Activated T-helper 1 cell treated with anti-CD3 and anti-CD28 coated beads, Interleukin-12 subunit alpha, Interleukin-12 subunit beta, Interleukin-2, Interleukin-4 antibody, amounts not matched to agents 30 ng/mL and 10 ng/mL and 1 ng/mL, durations not matched to agents 14 hours and 24 hours and 36 hours (primary cell): Measurements from ENCODE around the gene GABRG3. TPM values are rescaled to one million over a fixed set of nuclear protein-coding genes. Genes with fewer than 3 reads are reported as not detected.

ENCODE experiments used
- DNase-seq: peaks from one replicate; pipeline ENCODE4 v3.0.0; 2021; ENCODE audit warnings: low spot score
- H3K27ac Mint-ChIP-seq: one replicate; pipeline ENCODE4 v1.8.0; 2021; ENCODE audit warnings: mild to moderate bottlenecking, mixed read lengths
- H3K27me3 Mint-ChIP-seq: one replicate; pipeline ENCODE4 v1.8.0; 2022; ENCODE audit warnings: mild to moderate bottlenecking, moderate library complexity, mixed read lengths; ENCODE audit not compliant: insufficient read depth
- H3K36me3 Mint-ChIP-seq: one replicate; pipeline ENCODE4 v1.8.0; 2021; ENCODE audit warnings: low read depth, mixed read lengths
- H3K4me1 Mint-ChIP-seq: one replicate; pipeline ENCODE4 v1.8.0; 2021; ENCODE audit warnings: low read depth, mixed read lengths
- H3K4me3 Mint-ChIP-seq: one replicate; pipeline ENCODE4 v1.8.0; 2021; ENCODE audit warnings: mild to moderate bottlenecking, moderate library complexity, mixed read lengths
- H3K9me3 Mint-ChIP-seq: one replicate; pipeline ENCODE4 v1.8.0; 2021; ENCODE audit warnings: mixed read lengths
- intact Hi-C: fragments of 100-400 bp; cut with micrococcal nuclease; formaldehyde crosslinking; loops from one replicate; pipeline ENCODE4 v1.15.1; 2024
- total RNA-seq: library from RNA; stranded (reverse); gene quantifications from 2 replicates; pipeline ENCODE4 v1.2.3, GENCODE V29; 2022

Gene GABRG3
- total RNA-seq, 1 donor from 2014 or later, result not detected

DNA sequence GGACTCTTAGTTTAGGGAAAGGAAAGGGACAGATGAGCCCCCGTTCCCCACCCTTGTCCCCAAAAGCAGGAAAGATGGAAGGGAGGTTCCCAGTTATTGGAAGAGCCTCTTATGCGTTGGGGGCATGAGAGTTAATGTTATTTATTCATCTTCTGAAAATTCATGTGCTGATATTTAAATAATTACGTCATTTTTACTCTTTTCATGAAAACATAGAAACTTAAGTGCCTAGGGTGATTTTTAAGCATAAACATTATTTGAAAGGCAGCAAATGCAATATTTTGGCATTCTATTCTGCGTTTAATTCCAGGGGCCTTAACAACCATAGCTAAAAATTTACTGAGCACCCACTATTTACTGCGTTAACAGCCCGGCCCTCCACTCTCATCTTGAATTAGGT is 48.7 kb downstream of the GABRG3 start:
- intact Hi-C loops, result no loop called here
- no peak for DNase-seq
- Mint-ChIP-seq H3K9me3 (no peaks in the 10 kb centered on the region), H3K4me3 (no peak overlapping the region), H3K27me3 (no peaks in the 10 kb centered on the region), H3K4me1 (no peaks in the 10 kb centered on the region), H3K27ac (no peak overlapping the region), H3K36me3 (no peaks in the 10 kb centered on the region)

DNA sequence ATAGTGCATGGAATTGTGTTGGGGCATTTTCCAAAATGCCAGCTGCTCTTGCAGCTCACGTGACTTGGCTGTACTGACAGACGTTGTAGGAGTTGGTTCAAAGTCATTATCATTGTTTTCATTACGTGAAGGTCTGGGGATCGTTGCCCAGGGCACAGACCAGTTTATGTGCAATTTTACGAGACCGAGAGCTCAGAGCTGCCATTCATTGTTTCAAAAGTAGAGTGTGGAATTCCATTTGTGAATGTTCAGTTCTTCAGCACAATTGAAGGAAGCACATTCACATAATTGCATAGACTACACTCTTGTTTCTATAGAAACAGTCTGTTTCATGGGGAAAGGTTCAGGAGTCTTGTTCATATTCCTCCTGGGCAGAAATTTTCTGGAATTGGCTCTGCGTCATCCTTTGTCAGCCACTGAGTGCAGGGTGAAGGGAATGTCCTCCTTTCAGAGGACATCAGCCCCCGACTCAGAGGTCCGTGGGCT is 54.5 kb downstream of the GABRG3 start:
- H3K36me3 Mint-ChIP-seq, result no peaks in the 10 kb centered on the region
- intact Hi-C loops, result no loop called here
- no peak overlapping the region for H3K4me3 Mint-ChIP-seq
- no peaks in the 10 kb centered on the region for H3K9me3 Mint-ChIP-seq
- H3K27me3 Mint-ChIP-seq, result peaks cover 2% of the 10 kb centered on the region
- no peaks in the 10 kb centered on the region for H3K4me1 Mint-ChIP-seq
- no peak overlapping the region for H3K27ac Mint-ChIP-seq
- no peak for DNase-seq

- Mint-ChIP-seq H3K4me1 (no peaks in the 10 kb centered on the region), H3K4me3 (no peak overlapping the region), H3K9me3 (no peaks in the 10 kb centered on the region), H3K27ac (no peak overlapping the region), H3K36me3 (no peaks in the 10 kb centered on the region), H3K27me3 (peaks cover 2% of the 10 kb centered on the region)
- DNase-seq, result no peak
- intact Hi-C loops, result no loop called here
Measured at GRCh38 chr15:27027229-27027628, 56.2 kb downstream of the GABRG3 start.

DNA sequence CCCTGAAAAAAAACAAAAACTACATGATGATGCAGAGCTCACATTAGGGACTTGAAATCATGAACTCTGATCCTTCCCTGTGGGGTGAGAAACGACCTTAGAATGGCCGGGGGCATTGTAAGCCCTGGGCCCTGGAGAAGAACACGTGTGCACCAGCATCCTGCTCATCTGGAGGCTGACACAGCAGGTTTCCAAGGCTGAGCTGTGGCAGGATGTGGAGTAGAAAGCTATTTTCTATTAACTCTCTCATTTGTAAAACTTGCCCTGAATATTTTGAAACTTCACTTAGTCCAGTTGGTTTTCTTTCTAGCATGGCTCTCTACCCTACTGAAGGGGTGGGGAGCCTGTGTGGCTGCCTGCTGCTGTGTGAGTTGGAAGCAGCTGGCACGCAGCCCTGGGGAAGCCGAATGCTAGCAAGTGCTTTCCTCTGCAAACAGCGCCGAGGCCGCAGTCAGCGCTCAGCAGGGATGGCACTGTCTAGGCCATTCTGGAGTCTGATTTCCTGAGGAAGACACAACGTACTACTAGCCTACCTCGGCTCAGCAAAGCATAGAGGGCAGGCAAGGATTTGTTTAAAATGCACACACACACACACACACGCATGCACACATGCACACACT is 58.0 kb downstream of the GABRG3 start:
- intact Hi-C loops, result no loop called here
- no peaks in the 10 kb centered on the region for H3K4me1 Mint-ChIP-seq
- H3K27me3 Mint-ChIP-seq, result peaks cover 2% of the 10 kb centered on the region
- H3K27ac Mint-ChIP-seq, result no peak overlapping the region
- no peaks in the 10 kb centered on the region for H3K36me3 Mint-ChIP-seq
- DNase-seq, result no peak
- H3K4me3 Mint-ChIP-seq, result no peak overlapping the region
- H3K9me3 Mint-ChIP-seq, result no peaks in the 10 kb centered on the region

- no peak overlapping the region for H3K27ac Mint-ChIP-seq
- no peak for DNase-seq
- intact Hi-C loops, result no loop called here
- no peaks in the 10 kb centered on the region for H3K4me1 Mint-ChIP-seq
- no peaks in the 10 kb centered on the region for H3K36me3 Mint-ChIP-seq
- no peak overlapping the region for H3K4me3 Mint-ChIP-seq
- no peaks in the 10 kb centered on the region for H3K9me3 Mint-ChIP-seq
- H3K27me3 Mint-ChIP-seq, result no peaks in the 10 kb centered on the region
Measured at GRCh38 chr15:27036210-27036609, 65.2 kb downstream of the GABRG3 start.

GRCh38 chr15:27037501-27037900 is 66.5 kb downstream of the GABRG3 start:
- Mint-ChIP-seq H3K4me3 (no peak overlapping the region), H3K9me3 (no peaks in the 10 kb centered on the region), H3K27me3 (no peaks in the 10 kb centered on the region), H3K36me3 (no peaks in the 10 kb centered on the region), H3K4me1 (no peaks in the 10 kb centered on the region), H3K27ac (no peak overlapping the region)
- intact Hi-C loops, result no loop called here
- no peak for DNase-seq

DNA sequence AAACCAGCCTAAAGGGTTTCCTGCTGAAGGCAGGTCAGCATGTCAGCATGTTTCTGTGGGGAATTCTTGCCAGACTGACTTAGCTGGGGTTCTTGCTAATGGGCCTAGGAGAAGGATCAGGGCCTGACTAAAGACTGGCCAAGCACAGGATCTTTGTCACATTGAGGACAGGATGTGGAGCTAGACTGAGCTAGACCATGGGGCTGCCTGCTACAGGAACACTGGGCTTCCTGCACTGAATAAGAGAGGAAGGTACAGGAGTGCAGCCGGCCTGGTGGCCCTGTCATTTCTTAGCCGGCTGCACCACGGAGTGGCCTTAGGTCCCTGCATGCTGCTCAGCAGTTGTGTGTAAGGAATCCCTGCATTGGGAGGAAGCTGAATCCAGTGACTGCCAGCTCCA is 68.2 kb downstream of the GABRG3 start:
- no peak for DNase-seq
- Mint-ChIP-seq H3K27ac (no peak overlapping the region), H3K4me1 (no peaks in the 10 kb centered on the region), H3K4me3 (no peak overlapping the region), H3K36me3 (no peaks in the 10 kb centered on the region), H3K27me3 (no peaks in the 10 kb centered on the region), H3K9me3 (no peaks in the 10 kb centered on the region)
- intact Hi-C loops, result no loop called here

GRCh38 chr15:27042230-27042629 is 71.2 kb downstream of the GABRG3 start:
- no peak overlapping the region for H3K4me3 Mint-ChIP-seq
- H3K27ac Mint-ChIP-seq, result no peak overlapping the region
- H3K9me3 Mint-ChIP-seq, result no peaks in the 10 kb centered on the region
- no peaks in the 10 kb centered on the region for H3K4me1 Mint-ChIP-seq
- H3K27me3 Mint-ChIP-seq, result no peaks in the 10 kb centered on the region
- no peaks in the 10 kb centered on the region for H3K36me3 Mint-ChIP-seq
- DNase-seq, result no peak
- intact Hi-C loops, result no loop called here

- no peak for DNase-seq
- Mint-ChIP-seq H3K36me3 (no peaks in the 10 kb centered on the region), H3K4me3 (no peak overlapping the region), H3K27ac (no peak overlapping the region), H3K4me1 (no peaks in the 10 kb centered on the region), H3K27me3 (no peaks in the 10 kb centered on the region), H3K9me3 (no peaks in the 10 kb centered on the region)
- intact Hi-C loops, result no loop called here
Measured at GRCh38 chr15:27042646-27043045, 71.7 kb downstream of the GABRG3 start.

GRCh38 chr15:27043770-27044169 is 72.8 kb downstream of the GABRG3 start:
- DNase-seq, result no peak
- Mint-ChIP-seq H3K36me3 (no peaks in the 10 kb centered on the region), H3K27ac (no peak overlapping the region), H3K27me3 (no peaks in the 10 kb centered on the region), H3K9me3 (no peaks in the 10 kb centered on the region), H3K4me3 (no peak overlapping the region), H3K4me1 (no peaks in the 10 kb centered on the region)
- intact Hi-C loops, result no loop called here

DNA sequence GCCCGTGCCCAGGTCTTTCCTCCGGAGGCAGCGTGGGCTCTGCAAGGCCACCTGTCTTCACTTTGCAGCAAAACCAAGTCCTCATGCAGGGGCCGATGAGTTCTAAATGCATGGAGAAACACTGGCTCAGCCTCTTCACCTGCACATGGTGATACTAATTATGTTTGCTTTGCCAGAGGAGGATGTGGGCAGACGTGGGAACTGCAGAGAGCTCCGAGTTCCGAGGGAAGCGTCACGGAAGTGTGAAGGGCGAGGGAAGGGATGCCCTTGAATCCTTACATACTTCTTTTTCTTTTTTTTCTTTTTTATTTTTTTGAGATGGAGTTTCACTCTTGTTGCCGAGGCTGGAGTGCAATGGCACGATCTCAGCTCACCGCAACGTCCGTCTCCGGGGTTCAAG is 74.8 kb downstream of the GABRG3 start:
- Mint-ChIP-seq H3K4me3 (no peak overlapping the region), H3K9me3 (no peaks in the 10 kb centered on the region), H3K4me1 (no peaks in the 10 kb centered on the region), H3K27me3 (no peaks in the 10 kb centered on the region), H3K36me3 (no peaks in the 10 kb centered on the region), H3K27ac (no peak overlapping the region)
- DNase-seq, result no peak
- intact Hi-C loops, result no loop called here

- Mint-ChIP-seq H3K27me3 (no peaks in the 10 kb centered on the region), H3K4me3 (no peak overlapping the region), H3K27ac (no peak overlapping the region), H3K9me3 (no peaks in the 10 kb centered on the region), H3K36me3 (no peaks in the 10 kb centered on the region), H3K4me1 (no peaks in the 10 kb centered on the region)
- no peak for DNase-seq
- intact Hi-C loops, result no loop called here
Measured at GRCh38 chr15:27046880-27047279, 75.9 kb downstream of the GABRG3 start.

- Mint-ChIP-seq H3K9me3 (peaks cover 2% of the 10 kb centered on the region), H3K4me1 (no peaks in the 10 kb centered on the region), H3K4me3 (no peak overlapping the region), H3K36me3 (no peaks in the 10 kb centered on the region), H3K27me3 (no peaks in the 10 kb centered on the region), H3K27ac (no peak overlapping the region)
- intact Hi-C loops, result no loop called here
- DNase-seq, result no peak
Measured at GRCh38 chr15:27050163-27050562, 79.2 kb downstream of the GABRG3 start.

DNA sequence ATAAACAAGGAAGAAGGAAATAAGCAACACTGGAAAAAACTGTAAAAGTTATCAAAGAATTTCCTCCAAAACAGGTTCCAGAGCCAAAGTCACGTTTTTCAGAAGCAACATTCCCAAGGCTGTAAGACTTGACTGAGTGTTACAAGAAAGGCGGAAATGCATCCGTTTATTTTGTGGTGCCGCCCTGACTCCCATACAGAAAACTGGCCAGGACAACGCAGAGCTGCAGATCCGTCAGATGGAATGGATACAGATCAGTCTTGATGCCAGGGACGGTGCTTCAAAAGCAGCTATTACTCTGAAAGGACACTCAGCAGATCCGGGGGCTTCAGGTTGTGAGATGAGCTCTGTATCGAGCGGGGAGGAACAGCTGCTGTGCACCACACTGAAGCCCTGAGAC is 83.4 kb downstream of the GABRG3 start:
- DNase-seq, result no peak
- H3K36me3 Mint-ChIP-seq, result no peaks in the 10 kb centered on the region
- no peaks in the 10 kb centered on the region for H3K4me1 Mint-ChIP-seq
- no peaks in the 10 kb centered on the region for H3K27me3 Mint-ChIP-seq
- H3K4me3 Mint-ChIP-seq, result no peak overlapping the region
- intact Hi-C loops, result no loop called here
- H3K9me3 Mint-ChIP-seq, result peaks cover 6% of the 10 kb centered on the region
- no peak overlapping the region for H3K27ac Mint-ChIP-seq
